ENCODE results near the gene FARS2. TPM values are rescaled to one million over a fixed set of nuclear protein-coding genes. Genes with fewer than 3 reads are reported as not detected.

Gene FARS2
- total RNA-seq, 1 experiment from 2014 or later: 13.8 TPM

GRCh38 chr6:5388326-5388725, 127.0 kb downstream of the FARS2 start:
- Histone ChIP-seq H3K27ac (ENCODE audit: low read depth, low read length) (no peak overlapping the region), H3K27me3 (ENCODE audit: insufficient read depth, low read length) (no peaks in the 10 kb centered on the region), H4K20me1 (ENCODE audit: insufficient read depth) (no peaks in the 10 kb centered on the region), H3K4me3 (replicated peaks in 1 of 2; ENCODE audit: low read depth in 1 of 2, low read length in 2 of 2) (no peak overlapping the region), H3K36me3 (ENCODE audit: control insufficient read depth in 1 of 2, insufficient read depth in 2 of 2, low read length in 2 of 2) (no peaks in the 10 kb centered on the region), H3K9me3 (ENCODE audit: control insufficient read depth in 1 of 2, insufficient read depth in 1 of 2, low read depth in 1 of 2, low read length in 2 of 2) (no peaks in the 10 kb centered on the region), H3K4me1 (ENCODE audit: control insufficient read depth in 1 of 2, insufficient read depth in 2 of 2, low read length in 2 of 2) (peaks cover 0 to 10% of the 10 kb centered on the region in 2 experiments; a peak in 1 of 4 replicates), H3K9ac (ENCODE audit: low read length) (no peak overlapping the region), H2AFZ (ENCODE audit: low read depth, low read length, poor library complexity, severe bottlenecking) (no peak overlapping the region), H3K79me2 (ENCODE audit: insufficient read depth, low read length) (no peaks in the 10 kb centered on the region), H3K4me2 (ENCODE audit: low read length) (no peak overlapping the region), H3K9me2 (ENCODE audit: insufficient read depth) (no peaks in the 10 kb centered on the region)
- BruUV-seq (replicated peaks): no TSS peak
- ChIA-PET POLR2A (no interaction called here), RAD21 (ENCODE audit: low non-redundant PET in 1 of 2, low total read pairs in 2 of 2, uncharacterized antibody in 2 of 2, unreplicated experiment in 2 of 2) (no interaction called here), CTCF (no interaction called here)
- intact Hi-C loops (cut with micrococcal nuclease): no loop called here
- ATAC-seq (no peak), DNase-seq (ENCODE audit: low read depth, low spot score) (no peak)
- TF ChIP-seq EZH2phosphoT487 (IDR thresholded peaks at IDR 0.05; ENCODE audit: borderline replicate concordance) (no peak), EZH2 (IDR thresholded peaks at IDR 0.05) (no peak), ATF3 (IDR thresholded peaks at IDR 0.05) (no peak), CTCF (IDR thresholded peaks at IDR 0.05 in 2 of 3, conservative IDR thresholded peaks at IDR 0.05 in 1 of 3; ENCODE audit: borderline replicate concordance in 1 of 3, insufficient read depth in 1 of 3, low read depth in 2 of 3, low read length in 2 of 3) (0 out of 6 replicates have a peak, but pooled peaks of 1 of the 3 experiments have one; percentile 5)

GRCh38 chr6:5389086-5389745, 127.9 kb downstream of the FARS2 start:
- no peak overlapping the region for H3K4me2 ChIP-seq (ENCODE audit: low read length)
- H3K9me3 ChIP-seq (ENCODE audit: control insufficient read depth in 1 of 2, insufficient read depth in 1 of 2, low read depth in 1 of 2, low read length in 2 of 2): no peaks in the 10 kb centered on the region
- intact Hi-C loops (cut with micrococcal nuclease): no loop called here
- ATAC-seq (no peak), DNase-seq (ENCODE audit: low read depth, low spot score) (no peak)
- no peak for TF ChIP-seq JUND (IDR thresholded peaks at IDR 0.05)
- H2AFZ ChIP-seq (ENCODE audit: low read depth, low read length, poor library complexity, severe bottlenecking): no peak overlapping the region
- no peak overlapping the region for H3K27ac ChIP-seq (ENCODE audit: low read depth, low read length)
- BruUV-seq (replicated peaks): no TSS peak
- POLR2A ChIA-PET: no interaction called here
- H3K27me3 ChIP-seq (ENCODE audit: insufficient read depth, low read length): no peaks in the 10 kb centered on the region
- H3K9ac ChIP-seq (ENCODE audit: low read length): no peak overlapping the region
- no peaks in the 10 kb centered on the region for H3K36me3 ChIP-seq (ENCODE audit: control insufficient read depth in 1 of 2, insufficient read depth in 2 of 2, low read length in 2 of 2)
- peaks cover 0 to 10% of the 10 kb centered on the region in 2 experiments; a peak in 1 of 4 replicates for H3K4me1 ChIP-seq (ENCODE audit: control insufficient read depth in 1 of 2, insufficient read depth in 2 of 2, low read length in 2 of 2)
- RAD21 ChIA-PET (ENCODE audit: low non-redundant PET in 1 of 2, low total read pairs in 2 of 2, uncharacterized antibody in 2 of 2, unreplicated experiment in 2 of 2): no interaction called here
- CTCF ChIA-PET: no interaction called here
- H3K4me3 ChIP-seq (replicated peaks in 1 of 2; ENCODE audit: low read depth in 1 of 2, low read length in 2 of 2): no peak overlapping the region
- no peaks in the 10 kb centered on the region for H3K9me2 ChIP-seq (ENCODE audit: insufficient read depth)
- no peaks in the 10 kb centered on the region for H3K79me2 ChIP-seq (ENCODE audit: insufficient read depth, low read length)
- no peaks in the 10 kb centered on the region for H4K20me1 ChIP-seq (ENCODE audit: insufficient read depth)

Data from HCT116 (cell line).